Measurements from ENCODE around the gene PDK1. TPM values are rescaled to one million over a fixed set of nuclear protein-coding genes. Genes with fewer than 3 reads are reported as not detected.

PDK1 gene
- total RNA-seq, 3 donors from 2014 or later = 18.3 to 22.9 (median 19.5) TPM

GRCh38 chr2:172655838-172656573 is 100.1 kb downstream of the PDK1 start:
- no peaks in the 10 kb centered on the region for H3K4me1 Mint-ChIP-seq (ENCODE audit: low read depth)
- no peak overlapping the region for H3K4me3 Mint-ChIP-seq
- peaks cover 2% of the 10 kb centered on the region for H3K27me3 Mint-ChIP-seq (ENCODE audit: low read depth)
- H3K36me3 Mint-ChIP-seq (ENCODE audit: insufficient read depth) = peaks cover 3% of the 10 kb centered on the region
- ATAC-seq (peak; percentile 46 to 62), DNase-seq (no peak)
- peaks cover 38% of the 10 kb centered on the region for H3K9me3 Mint-ChIP-seq

Other genes with a start within 250 kb of the PDK1 start
- gene ITGA6, start 128.5 kb upstream of the PDK1 start, total RNA-seq = 1 to 10 TPM; 4.2 to 7.0 (median 5.8) TPM
- under 1 TPM; 0.20 to 0.47 (median 0.33) TPM for gene RAPGEF4, start 179.8 kb downstream of the PDK1 start, total RNA-seq